T-cell (primary cell): ENCODE measurements around the gene XRCC2. TPM values are rescaled to one million over a fixed set of nuclear protein-coding genes. Genes with fewer than 3 reads are reported as not detected.
A peak's percentile ranks its signal among the peaks of the same experiment; 100 is the strongest.

Experiments
- ATAC-seq, 4 experiments: fragments of 200-7000 bp in 3 of 4; fragments of 150-1000 bp in 1 of 4; cut with Tn5 transposase; replicated peaks in 1 of 4; 1 replicate in 3 of 4; 2 replicates in 1 of 4; pipeline ENCODE4 v1.10.0; 2021; ENCODE audit warnings: moderate library complexity in 3 of 4, mild to moderate bottlenecking in 2 of 4, moderate number of reproducible peaks in 1 of 4
- CTCF ChIA-PET, 2 donors: fragments of 300-600 bp; sonication (Branson Sonifier 250); formaldehyde crosslinking; loops; one replicate each; lab custom pipeline; 2022; ENCODE audit warnings: antibody characterized with exemption in 2 of 2; lab: Charles Lee
- POLR2A ChIA-PET, 2 donors: fragments of 300-600 bp; sonication (Branson Sonifier 250); formaldehyde crosslinking; loops; one replicate each; lab custom pipeline; 2022; ENCODE audit warnings: antibody characterized with exemption in 2 of 2; lab: Charles Lee
- DNase-seq, 35 experiments: peaks; one replicate each; pipeline versions ENCODE4 v3.0.0 to v3.0.0-alpha.2; 2013 to 2023
- H3K27ac ChIP-seq: one replicate; pipeline ENCODE4 v1.5.1; 2013; ENCODE audit warnings: low read length
- H3K27me3 ChIP-seq, 2 experiments: replicated peaks in 1 of 2; 1 replicate in 1 of 2; 2 replicates in 1 of 2; pipeline versions ENCODE4 v1.6.1 to v1.7.0; 2013; ENCODE audit warnings: low read length in 1 of 2, mixed read lengths in 1 of 2; ENCODE audit not compliant: control insufficient read depth in 2 of 2, insufficient read depth in 2 of 2; ENCODE audit errors: extremely low read depth in 1 of 2
- H3K36me3 ChIP-seq, 2 donors: 1 replicate in 1 of 2; 2 replicates in 1 of 2; pipeline versions ENCODE4 v1.6.1 to v1.7.0; 2013; ENCODE audit warnings: low read length in 1 of 2; ENCODE audit not compliant: control insufficient read depth in 2 of 2, insufficient read depth in 1 of 2; ENCODE audit errors: extremely low read depth in 1 of 2
- H3K4me1 ChIP-seq, 2 experiments: 1 replicate in 1 of 2; 2 replicates in 1 of 2; pipeline versions ENCODE4 v1.6.1 to v1.7.0; 2013; ENCODE audit warnings: low read length in 2 of 2, mixed read lengths in 1 of 2; ENCODE audit not compliant: insufficient read depth in 2 of 2, control insufficient read depth in 1 of 2; ENCODE audit errors: extremely low read depth in 1 of 2
- H3K4me3 ChIP-seq, 2 donors: 1 replicate in 1 of 2; 2 replicates in 1 of 2; pipeline versions ENCODE4 v1.5.1 to v1.7.0; 2013; ENCODE audit warnings: mild to moderate bottlenecking in 2 of 2, low read length in 1 of 2, moderate library complexity in 1 of 2; ENCODE audit not compliant: control insufficient read depth in 1 of 2; ENCODE audit errors: extremely low read depth in 1 of 2
- H3K9me3 ChIP-seq: 2 replicates; pipeline ENCODE4 v1.7.0; 2013
- H3K27ac Mint-ChIP-seq, 2 donors: one replicate each; pipeline ENCODE4 v1.8.0; 2020 to 2021; ENCODE audit warnings: mild to moderate bottlenecking in 2 of 2, mixed read lengths in 2 of 2
- H3K27me3 Mint-ChIP-seq, 2 donors: one replicate each; pipeline ENCODE4 v1.8.0; 2021 to 2022; ENCODE audit warnings: mixed read lengths in 2 of 2
- H3K36me3 Mint-ChIP-seq: one replicate; pipeline ENCODE4 v1.8.0; 2021; ENCODE audit warnings: mixed read lengths
- H3K4me1 Mint-ChIP-seq, 3 donors: one replicate each; pipeline ENCODE4 v1.8.0; 2020 to 2022; ENCODE audit warnings: mixed read lengths in 3 of 3, mild to moderate bottlenecking in 1 of 3
- H3K4me3 Mint-ChIP-seq, 3 donors: one replicate each; pipeline ENCODE4 v1.8.0; 2020 to 2022; ENCODE audit warnings: mild to moderate bottlenecking in 3 of 3, mixed read lengths in 3 of 3, moderate library complexity in 3 of 3
- H3K9me3 Mint-ChIP-seq, 3 donors: one replicate each; pipeline ENCODE4 v1.8.0; 2020 to 2022; ENCODE audit warnings: mixed read lengths in 3 of 3
- WGBS: methylation state at CpG from one replicate; pipeline ENCODE4 v1.1.5; 2013; ENCODE audit warnings: missing lambda C conversion rate; ENCODE audit not compliant: insufficient coverage; 5-methylcytosine and 5-hydroxymethylcytosine counted together
- total RNA-seq, 35 experiments: library from RNA in 6 of 35; stranded (reverse) in 6 of 35; fragments of 120-200 nt in 1 of 35; gene quantifications; one replicate each; pipeline versions ENCODE4 v1.2.1 to v1.2.4 and lab custom pipeline; 2013 to 2026

The XRCC2 gene
- total RNA-seq, 5 donors from 2014 or later (not counting 1 experiment from before 2014, with no cell fraction given), result 0.35 to 1.3 (median 0.86) TPM

DNA sequence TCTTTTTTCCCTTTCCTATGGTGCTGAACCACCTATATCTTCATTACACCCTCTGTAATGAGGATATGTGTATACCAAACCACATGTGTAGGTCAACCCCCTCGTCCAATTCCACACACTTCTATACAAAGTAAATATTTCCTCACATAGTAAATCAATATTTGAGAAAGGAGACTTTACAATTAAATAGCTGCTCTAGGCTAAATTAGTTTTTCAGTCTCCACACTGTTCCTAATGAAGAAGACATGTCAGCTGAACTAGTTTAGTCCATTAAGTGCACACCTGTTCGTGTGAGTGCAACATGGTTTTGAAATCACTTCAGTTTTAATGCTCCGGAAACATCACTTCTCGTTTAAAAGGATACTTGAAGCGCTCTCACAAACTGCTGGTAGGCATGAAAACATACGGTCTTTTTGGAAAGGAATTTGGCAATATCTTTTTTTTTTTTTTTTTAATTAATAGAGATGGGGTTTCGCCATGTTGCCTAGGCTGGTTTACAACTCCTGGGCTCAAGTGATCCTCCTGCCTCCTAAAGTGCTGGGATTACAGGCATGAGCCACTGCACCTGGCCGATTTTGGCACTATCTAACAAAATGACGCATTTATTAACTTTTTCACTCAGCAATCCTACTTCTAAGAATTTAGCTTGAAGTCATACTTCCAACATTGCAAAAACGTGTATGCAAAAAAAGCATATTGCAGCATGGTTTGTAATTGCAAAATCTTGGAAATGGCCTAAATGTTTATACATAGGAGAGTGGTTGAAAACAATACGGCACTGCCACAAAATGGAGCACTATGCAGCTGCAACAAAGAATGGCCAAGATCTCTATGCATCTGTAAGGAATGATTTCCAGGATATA, 2.1 kb upstream of the XRCC2 start:
- ChIA-PET POLR2A (interaction anchor here in 1 of 2 donors (0.7 kb wide), 1 partner anchor 75 kb away, joined by 7 read pairs; no protein-coding TSS in a partner anchor), CTCF (no interaction called here)
- ATAC-seq (no peak), DNase-seq (no peak)
- 80% methylated on average over 2 of the region's 11 CpGs for WGBS
- Histone ChIP-seq H3K27ac (no peak overlapping the region), H3K4me1 (peaks cover 6 to 14% of the 10 kb centered on the region in 2 experiments), H3K27me3 (no peaks in the 10 kb centered on the region), H3K36me3 (no peaks in the 10 kb centered on the region), H3K4me3 (no peak overlapping the region), H3K9me3 (no peaks in the 10 kb centered on the region)
- H3K27me3 Mint-ChIP-seq, result no peaks in the 10 kb centered on the region
- H3K36me3 Mint-ChIP-seq, result no peaks in the 10 kb centered on the region
- H3K4me1 Mint-ChIP-seq, result peaks cover 11 to 15% (median 12%) of the 10 kb centered on the region in 3 donors
- H3K27ac Mint-ChIP-seq, result peak overlapping the region in 1 of 2 donors; percentile 46
- no peaks in the 10 kb centered on the region for H3K9me3 Mint-ChIP-seq
- peak overlapping the region in 2 of 3 donors; percentile 46 to 62 for H3K4me3 Mint-ChIP-seq

DNA sequence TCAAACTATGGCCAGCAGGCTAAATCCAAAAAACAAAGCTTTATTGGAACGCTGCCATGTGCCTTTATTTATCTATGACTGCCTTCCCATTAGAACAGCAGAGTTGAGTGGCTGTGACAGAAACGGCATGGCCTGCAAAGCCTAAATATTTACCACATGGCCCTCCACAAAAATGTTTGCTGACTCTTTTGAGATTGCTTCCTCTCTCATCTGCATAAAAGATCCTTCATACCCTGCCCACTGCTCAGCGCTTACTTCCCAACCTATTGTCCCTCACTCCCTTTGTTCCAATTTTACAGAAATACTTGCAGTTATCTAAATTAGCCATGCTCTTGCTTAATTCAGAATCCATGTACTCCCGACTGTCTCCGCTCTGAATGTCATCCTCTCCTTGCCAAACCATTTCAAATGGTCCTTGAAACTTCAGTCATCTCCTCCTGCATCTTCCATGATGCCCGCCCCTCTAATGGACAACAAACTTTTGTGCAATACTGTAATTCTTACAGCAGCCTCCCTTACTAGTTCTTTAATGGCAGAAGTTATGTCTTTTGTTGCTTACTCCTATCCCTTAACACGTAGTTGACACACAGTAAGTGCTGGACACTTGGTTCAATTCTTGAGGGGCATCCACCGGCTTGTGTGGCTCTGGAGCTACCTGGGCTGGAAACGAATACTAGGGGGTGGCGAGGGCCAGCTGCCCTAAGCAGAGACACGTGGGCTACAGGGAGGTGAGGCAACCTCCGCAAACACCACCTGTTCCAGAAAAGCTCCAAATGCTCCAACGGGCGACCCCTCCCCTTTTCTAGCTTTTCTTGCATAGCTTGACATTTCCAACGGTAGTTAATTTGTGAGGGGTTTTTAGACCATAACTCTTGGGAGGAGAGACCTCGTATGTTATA, 832 bp downstream of the XRCC2 start:
- no peaks in the 10 kb centered on the region for H3K36me3 ChIP-seq
- Mint-ChIP-seq H3K4me1 (peaks cover 11 to 15% (median 12%) of the 10 kb centered on the region in 3 donors), H3K36me3 (no peaks in the 10 kb centered on the region), H3K4me3 (peak overlapping the region; percentile 91 to 92 (median 92)), H3K27me3 (no peaks in the 10 kb centered on the region), H3K9me3 (no peaks in the 10 kb centered on the region), H3K27ac (no peak overlapping the region)
- no peak overlapping the region for H3K27ac ChIP-seq
- H3K27me3 ChIP-seq, result no peaks in the 10 kb centered on the region
- CTCF ChIA-PET, result no interaction called here
- no peaks in the 10 kb centered on the region for H3K9me3 ChIP-seq
- no peak for ATAC-seq
- peak overlapping the region; percentile 65 to 91 for H3K4me3 ChIP-seq
- POLR2A ChIA-PET, result no interaction called here
- 23% methylated on average over 7 of the region's 16 CpGs for WGBS
- DNase-seq, result peak in 4 of 35 experiments; percentile 3 to 8 (median 4)
- peaks cover 6 to 14% of the 10 kb centered on the region in 2 experiments for H3K4me1 ChIP-seq

DNA sequence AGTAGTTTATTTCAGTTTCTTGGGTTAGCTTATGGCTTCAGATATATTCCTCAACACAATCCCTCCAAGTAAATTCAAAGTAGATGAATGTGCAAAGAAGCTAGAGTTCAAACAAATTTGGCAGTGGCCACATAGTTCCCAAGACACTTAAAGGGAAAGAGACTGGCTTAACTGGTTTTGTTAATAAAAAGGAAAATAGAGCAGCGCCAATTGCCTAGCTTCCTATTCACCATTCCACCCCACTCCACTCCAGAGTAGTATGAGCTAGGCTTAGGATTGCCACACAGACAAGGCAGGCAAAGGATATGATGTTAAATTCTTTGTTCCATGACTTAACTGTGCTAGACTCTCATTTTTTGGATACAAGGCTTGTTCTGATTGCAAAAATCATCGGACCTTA, 2.0 kb downstream of the XRCC2 start:
- ATAC-seq, result no peak

DNA sequence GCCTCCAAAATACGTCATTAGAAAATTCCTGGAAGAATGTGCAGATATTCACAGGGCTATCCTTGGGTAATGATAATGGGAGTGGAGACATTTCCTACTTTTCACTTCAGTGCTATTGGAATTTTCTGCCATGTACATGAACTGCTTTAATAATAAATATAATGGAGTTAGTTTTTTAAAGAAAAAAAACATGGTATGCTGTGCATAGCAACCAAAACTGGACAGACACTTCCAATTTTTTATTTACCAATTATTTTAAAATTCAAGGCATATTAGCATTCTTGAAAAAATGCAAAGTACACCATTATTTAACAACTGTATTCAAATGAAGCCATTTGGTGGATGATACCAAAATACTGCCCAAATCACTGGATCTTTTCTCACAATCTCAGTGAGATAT, 3.3 kb downstream of the XRCC2 start:
- CTCF ChIA-PET, result no interaction called here
- WGBS, result no CpG with 5 or more reads among the region's 1 CpG

More for the DNA sequence above, 2.0 kb downstream of the XRCC2 start:
- H3K9me3 Mint-ChIP-seq, result no peaks in the 10 kb centered on the region
- Histone ChIP-seq H3K36me3 (no peaks in the 10 kb centered on the region), H3K27me3 (no peaks in the 10 kb centered on the region), H3K4me1 (peaks cover 6 to 14% of the 10 kb centered on the region in 2 experiments), H3K27ac (no peak overlapping the region), H3K9me3 (no peaks in the 10 kb centered on the region), H3K4me3 (no peak overlapping the region)
- WGBS, result no CpG with 5 or more reads among the region's 2 CpGs
- H3K27ac Mint-ChIP-seq, result no peak overlapping the region
- DNase-seq, result no peak
- ChIA-PET POLR2A (no interaction called here), CTCF (interaction anchor here (0.5 to 0.6 kb wide), 2 partner anchors 243 to 496 kb away, joined by 3 to 4 read pairs; no protein-coding TSS in a partner anchor)
- H3K4me3 Mint-ChIP-seq, result no peak overlapping the region
- no peaks in the 10 kb centered on the region for H3K27me3 Mint-ChIP-seq
- peaks cover 11 to 15% (median 12%) of the 10 kb centered on the region in 3 donors for H3K4me1 Mint-ChIP-seq
- H3K36me3 Mint-ChIP-seq, result no peaks in the 10 kb centered on the region

DNA sequence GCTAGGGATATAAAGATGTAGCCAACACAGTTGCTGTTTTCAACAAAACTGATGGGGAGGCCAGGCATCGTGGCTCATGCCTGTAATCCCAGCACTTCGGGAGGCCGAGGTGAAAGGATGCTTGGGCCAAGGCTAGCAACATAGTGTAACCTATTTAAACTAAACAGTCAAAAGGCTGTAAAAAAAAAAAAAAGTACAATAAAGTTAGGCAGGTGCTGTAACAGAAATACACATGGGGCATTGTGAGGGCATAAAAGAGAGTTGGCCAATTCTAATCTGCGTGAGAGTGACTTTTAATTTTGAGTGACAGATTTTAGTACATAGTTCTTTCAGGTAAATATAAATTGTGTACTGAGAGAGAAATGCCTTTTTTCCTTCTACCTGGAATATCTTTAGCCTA, 6.2 kb downstream of the XRCC2 start:
- Mint-ChIP-seq H3K27ac (no peak overlapping the region), H3K36me3 (no peaks in the 10 kb centered on the region), H3K4me3 (no peak overlapping the region), H3K9me3 (no peaks in the 10 kb centered on the region), H3K4me1 (peaks cover 0 to 1% (median 0%) of the 10 kb centered on the region in 3 donors), H3K27me3 (no peaks in the 10 kb centered on the region)
- Histone ChIP-seq H3K9me3 (no peaks in the 10 kb centered on the region), H3K27me3 (no peaks in the 10 kb centered on the region), H3K27ac (no peak overlapping the region), H3K36me3 (no peaks in the 10 kb centered on the region), H3K4me3 (no peak overlapping the region), H3K4me1 (no peaks in the 10 kb centered on the region)
- ChIA-PET POLR2A (no interaction called here), CTCF (no interaction called here)
- ATAC-seq (no peak), DNase-seq (no peak)
- 100% methylated on average over 4 of the region's 4 CpGs for WGBS

More for the DNA sequence above, 3.3 kb downstream of the XRCC2 start:
- no peak for DNase-seq
- H3K4me1 Mint-ChIP-seq, result peaks cover 11 to 15% (median 12%) of the 10 kb centered on the region in 3 donors
- no peak overlapping the region for H3K27ac ChIP-seq
- ATAC-seq, result no peak
- H3K27me3 ChIP-seq, result no peaks in the 10 kb centered on the region
- H3K27me3 Mint-ChIP-seq, result no peaks in the 10 kb centered on the region
- POLR2A ChIA-PET, result no interaction called here
- H3K36me3 Mint-ChIP-seq, result no peaks in the 10 kb centered on the region
- H3K9me3 ChIP-seq, result no peaks in the 10 kb centered on the region
- no peak overlapping the region for H3K4me3 ChIP-seq
- H3K27ac Mint-ChIP-seq, result no peak overlapping the region
- no peaks in the 10 kb centered on the region for H3K36me3 ChIP-seq
- no peaks in the 10 kb centered on the region for H3K9me3 Mint-ChIP-seq
- peaks cover 6 to 14% of the 10 kb centered on the region in 2 experiments for H3K4me1 ChIP-seq
- no peak overlapping the region for H3K4me3 Mint-ChIP-seq

DNA sequence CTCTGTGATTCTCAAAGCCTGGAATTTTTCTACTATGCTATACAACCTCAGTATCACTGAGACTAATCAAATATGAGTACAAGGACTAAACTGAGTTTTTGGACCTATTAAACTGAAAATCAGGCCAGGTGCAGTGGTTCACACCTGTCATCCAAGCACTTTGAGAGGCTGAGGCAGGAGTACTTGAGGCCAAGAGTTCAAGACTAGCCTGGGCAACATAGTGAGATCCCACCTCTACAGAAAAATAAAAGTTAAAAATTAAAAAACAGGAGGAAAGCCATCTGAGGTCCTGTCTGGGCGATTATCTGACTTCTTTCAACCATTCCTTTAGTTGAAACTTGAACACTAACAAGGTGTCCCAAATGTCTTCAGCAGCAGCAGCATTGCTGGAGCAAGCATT, 7.0 kb downstream of the XRCC2 start:
- CTCF ChIA-PET, result no interaction called here
- POLR2A ChIA-PET, result no interaction called here
- no peaks in the 10 kb centered on the region for H3K9me3 Mint-ChIP-seq
- 100% methylated on average over 1 of the region's 1 CpG for WGBS
- no peaks in the 10 kb centered on the region for H3K4me1 Mint-ChIP-seq
- no peak overlapping the region for H3K27ac Mint-ChIP-seq
- Histone ChIP-seq H3K4me1 (no peaks in the 10 kb centered on the region), H3K27ac (no peak overlapping the region), H3K4me3 (no peak overlapping the region), H3K36me3 (no peaks in the 10 kb centered on the region), H3K27me3 (no peaks in the 10 kb centered on the region), H3K9me3 (no peaks in the 10 kb centered on the region)
- no peak overlapping the region for H3K4me3 Mint-ChIP-seq
- no peak for DNase-seq
- no peak for ATAC-seq
- no peaks in the 10 kb centered on the region for H3K27me3 Mint-ChIP-seq
- no peaks in the 10 kb centered on the region for H3K36me3 Mint-ChIP-seq
